Measurements from ENCODE around the gene YBX1. TPM values are rescaled to one million over a fixed set of nuclear protein-coding genes. Genes with fewer than 3 reads are reported as not detected.
"Not testable (repeated sequence)": the region's sequence is repeated elsewhere in the genome, so short reads cannot be mapped to it uniquely, and the experiment has no call there.

Gene YBX1
- 896 TPM for total RNA-seq
- long read RNA-seq, transcript YBX1-201 (8 exons, 1,514 nt), result major isoform, 253 of 325 reads
- long read RNA-seq, partial matches to known transcripts, result 50 of 325 reads
- long read RNA-seq, other reads (novel, unspliced or antisense), result 22 of 325 reads

DNA sequence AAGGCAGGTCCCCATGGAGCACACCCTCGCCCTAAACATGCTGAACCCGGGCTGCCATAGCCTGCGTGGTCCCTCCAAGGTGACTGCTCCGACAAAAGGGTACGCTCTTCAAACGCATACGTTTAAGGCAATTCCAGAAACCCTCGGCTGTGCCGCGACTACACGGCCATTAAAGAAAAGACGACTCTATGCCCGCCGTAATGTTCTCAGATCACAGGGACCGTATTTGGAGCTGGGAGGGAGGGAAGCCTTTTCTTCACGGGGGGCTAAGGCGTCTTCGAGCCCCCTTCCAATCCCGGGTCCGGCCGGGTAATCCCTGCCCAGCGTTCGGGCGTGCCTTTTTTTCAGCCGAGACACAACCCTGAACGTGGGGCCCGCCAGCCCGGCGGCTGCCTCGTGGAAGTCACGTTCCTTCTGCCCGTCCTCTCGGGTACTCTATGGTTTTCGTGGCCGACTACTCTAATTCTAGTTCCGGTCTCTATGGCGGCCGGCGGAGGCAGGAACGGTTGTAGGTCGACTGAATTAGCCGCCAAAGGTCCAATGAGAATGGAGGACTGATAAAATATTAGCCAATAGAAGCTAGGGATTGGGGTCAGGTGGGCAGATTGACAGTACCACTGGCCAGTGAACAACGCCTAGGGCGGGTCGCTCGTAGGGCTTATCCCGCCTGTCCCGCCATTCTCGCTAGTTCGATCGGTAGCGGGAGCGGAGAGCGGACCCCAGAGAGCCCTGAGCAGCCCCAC, at the start of gene YBX1:
Gene YBX1, plus strand, starts transcription at position 678 of the 743 bp plus-strand sequence. CDS start 148 bp downstream, outside the sequence.
- peak; percentile 95 for DNase-seq
- peak; percentile 97 for ATAC-seq
- intact Hi-C loops (cut with micrococcal nuclease), result no loop called here

GRCh38 chr1:42639116-42639515, 43.1 kb upstream of the YBX1 start:
- intact Hi-C loops (cut with micrococcal nuclease), result no loop called here
- DNase-seq (no peak), ATAC-seq (no peak)

- ATAC-seq (no peak), DNase-seq (no peak)
- intact Hi-C loops (cut with micrococcal nuclease), result no loop called here
Observed at GRCh38 chr1:42646056-42646455, 36.2 kb upstream of the YBX1 start.

- no peak for ATAC-seq
- no peak for DNase-seq
- intact Hi-C loops (cut with micrococcal nuclease), result no loop called here
Observed at GRCh38 chr1:42657201-42657600, 25.0 kb upstream of the YBX1 start.

GRCh38 chr1:42657981-42658876, 24.0 kb upstream of the YBX1 start, which contains the start of gene PPIH:
Gene PPIH (plus strand): TSS chr1:42658423. CDS start chr1:42658447, 24 bp downstream.
- DNase-seq (peak; percentile 96), ATAC-seq (peak; percentile 100)
- intact Hi-C loops (cut with micrococcal nuclease), result no loop called here

DNA sequence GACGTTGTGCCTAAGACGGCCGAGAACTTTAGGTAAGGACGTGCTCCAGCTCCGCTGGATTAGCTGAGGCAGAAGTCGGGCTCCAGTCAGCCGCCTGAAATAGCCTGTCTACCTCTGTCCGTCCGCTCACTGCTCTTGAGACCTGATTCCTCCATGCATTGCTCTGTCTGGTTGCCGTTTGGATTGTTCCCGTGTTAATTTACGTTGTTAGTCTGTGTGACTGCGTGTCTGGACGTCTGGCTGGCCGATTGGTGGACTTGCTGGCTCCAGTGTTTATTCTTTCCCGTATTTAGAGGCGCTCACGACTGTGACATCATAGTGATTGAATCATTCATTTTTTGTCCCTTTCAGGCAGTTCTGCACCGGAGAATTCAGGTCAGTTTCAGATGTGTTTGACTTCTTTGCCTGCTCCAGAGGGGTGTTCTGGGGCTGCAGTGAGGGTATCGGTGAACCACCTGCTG, 23.3 kb upstream of the YBX1 start:
- intact Hi-C loops (cut with micrococcal nuclease), result no loop called here
- DNase-seq (no peak), ATAC-seq (peak; percentile 2)

GRCh38 chr1:42660907-42661500, 21.2 kb upstream of the YBX1 start:
- no peak for ATAC-seq
- intact Hi-C loops (cut with micrococcal nuclease), result no loop called here
- DNase-seq, result no peak

GRCh38 chr1:42669936-42670335, 12.3 kb upstream of the YBX1 start:
- intact Hi-C loops (cut with micrococcal nuclease), result no loop called here
- ATAC-seq, result no peak
- DNase-seq, result no peak

- intact Hi-C loops (cut with micrococcal nuclease), result no loop called here
- DNase-seq (no peak), ATAC-seq (no peak)
Observed at GRCh38 chr1:42670425-42670824, 11.8 kb upstream of the YBX1 start.

GRCh38 chr1:42674214-42674613, 8.0 kb upstream of the YBX1 start:
- intact Hi-C loops (cut with micrococcal nuclease), result no loop called here
- ATAC-seq (peak; percentile 75), DNase-seq (no peak)

- DNase-seq, result peak; percentile 32
- intact Hi-C loops (cut with micrococcal nuclease), result no loop called here
- ATAC-seq, result peak; percentile 92
Observed at GRCh38 chr1:42674682-42675081, 7.5 kb upstream of the YBX1 start.

GRCh38 chr1:42675467-42675866, 6.8 kb upstream of the YBX1 start:
- DNase-seq, result no peak
- intact Hi-C loops (cut with micrococcal nuclease), result no loop called here
- no peak for ATAC-seq

- DNase-seq (peak; percentile 66), ATAC-seq (peak; percentile 52)
- intact Hi-C loops (cut with micrococcal nuclease), result no loop called here
Observed at GRCh38 chr1:42676534-42677087, 5.6 kb upstream of the YBX1 start.

DNA sequence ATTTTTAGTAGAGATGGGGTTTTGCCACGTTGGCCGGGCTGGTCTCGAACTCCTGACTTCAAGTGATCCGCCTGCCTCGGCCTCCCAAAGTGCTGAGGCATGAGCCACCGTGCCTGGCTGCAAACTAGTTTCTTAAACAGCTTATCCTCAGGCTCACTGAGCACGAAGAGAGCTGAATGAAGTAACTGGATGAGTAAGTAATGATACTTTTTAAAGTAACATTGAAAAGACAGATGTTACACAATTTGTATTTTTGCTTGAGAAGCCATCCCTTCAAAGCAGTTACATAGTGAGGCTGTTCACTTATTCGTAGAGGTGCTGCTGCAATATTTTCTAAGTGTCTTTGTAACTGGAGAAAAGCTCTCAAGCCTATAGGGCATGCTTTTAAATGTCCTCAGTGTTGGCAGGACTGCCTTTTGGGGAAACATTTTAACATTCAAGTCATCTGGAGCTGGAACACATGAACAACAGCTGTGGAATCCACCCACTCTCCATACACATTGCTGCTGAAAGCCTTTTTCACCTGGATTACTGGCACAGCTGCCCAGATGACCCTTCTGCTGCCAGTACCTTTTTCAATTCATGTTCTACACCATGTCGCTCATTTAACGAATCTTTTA, 2.7 kb upstream of the YBX1 start:
- DNase-seq, result no peak
- ATAC-seq, result no peak
- intact Hi-C loops (cut with micrococcal nuclease), result no loop called here

DNA sequence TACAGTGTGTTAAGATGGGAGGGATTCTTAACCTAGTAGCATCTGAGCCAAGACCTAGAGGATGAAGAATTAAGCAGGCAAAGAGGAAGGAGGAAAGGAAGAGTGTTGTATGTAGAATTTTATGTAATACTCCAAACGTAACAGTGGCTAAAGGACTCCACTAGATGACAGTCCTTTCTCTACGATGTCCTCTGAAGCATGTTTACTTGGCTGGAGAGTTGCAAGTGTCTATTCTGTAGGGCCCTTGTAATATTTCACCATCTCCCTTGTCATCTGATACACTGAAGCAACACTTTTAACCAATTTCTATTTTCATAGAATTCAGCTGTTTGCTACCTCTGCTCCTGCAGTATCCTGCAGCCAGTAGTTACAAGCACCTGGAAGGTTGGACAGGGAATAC, 2.2 kb upstream of the YBX1 start:
- no peak for DNase-seq
- intact Hi-C loops (cut with micrococcal nuclease), result no loop called here

DNA sequence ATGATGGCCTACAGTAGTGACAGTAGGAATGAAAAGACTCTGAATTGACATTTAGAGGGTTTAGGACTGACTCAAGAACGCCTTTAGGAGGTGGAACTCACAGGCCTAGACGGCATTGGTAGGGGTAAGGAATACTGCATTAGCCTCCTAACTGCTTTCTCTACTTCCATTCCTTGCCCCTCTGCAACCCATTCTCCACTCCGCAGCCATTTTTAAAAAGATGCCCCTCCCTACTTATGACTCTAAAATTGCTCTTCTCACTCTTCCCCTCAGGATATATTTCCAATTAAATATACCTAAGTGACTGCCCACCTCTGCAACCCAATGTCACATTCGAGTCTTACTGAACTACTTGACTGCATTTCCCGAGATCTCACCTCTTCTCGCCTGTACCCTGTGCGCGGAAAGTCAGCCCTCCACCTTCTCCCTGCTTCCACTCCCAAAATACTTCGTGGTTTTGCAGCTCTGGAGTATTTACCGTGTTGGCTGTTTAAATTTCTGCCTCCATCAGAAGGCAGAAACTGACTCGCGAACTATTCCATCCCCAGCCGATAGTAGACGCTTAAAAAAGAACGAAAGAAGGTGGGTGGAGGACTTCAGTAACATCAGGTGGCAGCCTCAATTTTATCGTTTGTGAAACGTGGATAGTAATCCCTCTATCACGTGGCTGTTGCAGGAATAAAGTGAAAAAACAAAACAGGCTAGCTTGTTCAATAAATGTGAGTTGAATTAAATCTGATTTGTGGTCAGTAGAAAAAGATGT, 1.1 kb upstream of the YBX1 start:
- intact Hi-C loops (cut with micrococcal nuclease), result no loop called here
- DNase-seq (no peak), ATAC-seq (no peak)

More for the DNA sequence above, 2.2 kb upstream of the YBX1 start:
- ATAC-seq, result no peak

GRCh38 chr1:42682484-42682738, 193 bp downstream of the YBX1 start:
- ATAC-seq, result peak; percentile 14
- intact Hi-C loops (cut with micrococcal nuclease); DNase-seq: not testable (repeated sequence)

Measured in left ventricle myocardium superior (tissue), 1 donor.